GM12873 (cell line): ENCODE measurements around the gene RUNX3.

Experiments used
- CTCF ChIP-seq: IDR thresholded peaks from 2 replicates; pipeline ENCODE4 v1.5.1; 2012; ENCODE audit warnings: low read depth, mild to moderate bottlenecking, moderate library complexity, low read length, control low read depth; ENCODE audit not compliant: insufficient read depth; ENCODE audit errors: missing control alignments

RUNX3 gene

DNA sequence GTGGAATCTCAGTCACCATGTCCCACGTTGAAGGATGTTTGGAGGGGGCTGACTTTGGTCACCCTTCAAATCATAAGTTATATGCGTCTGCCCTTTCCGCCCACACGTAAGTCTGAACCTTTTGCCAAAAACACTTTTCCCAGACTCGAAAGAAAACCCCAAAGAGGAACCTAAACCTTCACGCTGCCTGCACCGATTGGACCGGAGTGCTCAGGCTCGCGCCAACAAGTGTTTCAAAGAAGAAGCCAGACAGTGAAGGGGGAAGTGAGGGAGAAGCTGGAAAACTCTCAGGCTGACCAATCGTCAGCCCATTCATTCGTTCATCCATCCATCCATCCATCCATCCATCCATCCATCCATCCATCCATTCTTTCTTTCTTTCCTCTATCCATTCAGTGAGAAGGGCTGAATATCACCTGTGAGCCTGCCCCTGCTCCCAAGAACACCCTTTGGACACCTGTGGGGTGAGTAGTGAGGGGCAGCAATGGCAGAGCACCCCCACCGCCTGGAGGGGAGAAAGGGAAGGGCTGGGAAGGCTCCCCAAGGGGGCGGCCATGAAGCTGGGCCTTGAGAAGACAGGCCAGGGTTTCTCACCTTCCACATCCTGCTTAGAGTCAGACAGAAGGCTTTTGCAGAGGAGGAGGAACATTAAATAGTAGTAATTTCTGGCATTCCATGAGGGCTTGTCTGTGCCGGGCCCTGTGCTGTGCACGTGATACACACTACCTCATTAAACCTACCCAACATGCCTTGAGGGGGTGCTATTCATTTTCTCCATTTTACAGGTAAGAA lies 27.1 kb upstream of the RUNX3 start:
- TF ChIP-seq CTCF: peak; percentile 1

DNA sequence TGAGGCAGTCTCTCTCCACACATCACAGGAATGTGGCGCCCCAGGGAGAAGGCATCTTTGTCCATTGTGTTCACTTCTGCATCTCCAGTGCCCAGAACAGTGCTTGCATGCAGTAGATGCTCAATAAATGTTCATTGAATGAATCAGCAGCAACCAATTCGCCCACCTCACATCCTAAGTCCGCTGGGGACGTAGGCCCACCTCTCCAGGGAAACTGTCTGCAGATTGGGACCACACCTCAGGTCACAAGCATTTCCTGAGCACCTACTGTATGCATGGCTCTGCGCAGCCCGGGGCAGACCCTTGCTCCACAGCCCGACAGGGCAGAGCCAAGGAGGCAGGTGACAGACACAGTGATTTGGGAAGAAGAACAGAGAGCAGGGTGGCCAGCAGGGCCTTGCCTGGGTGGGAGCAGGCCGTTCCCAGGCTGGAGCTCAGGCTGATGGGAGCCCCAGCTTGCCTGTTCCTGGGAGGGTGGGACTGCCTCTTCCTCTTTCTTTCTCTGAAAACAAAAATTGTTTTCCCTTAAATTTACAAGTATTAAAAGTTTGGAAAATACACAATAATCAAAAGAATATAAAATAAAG lies 25.8 kb upstream of the RUNX3 start:
- TF ChIP-seq CTCF: no peak

DNA sequence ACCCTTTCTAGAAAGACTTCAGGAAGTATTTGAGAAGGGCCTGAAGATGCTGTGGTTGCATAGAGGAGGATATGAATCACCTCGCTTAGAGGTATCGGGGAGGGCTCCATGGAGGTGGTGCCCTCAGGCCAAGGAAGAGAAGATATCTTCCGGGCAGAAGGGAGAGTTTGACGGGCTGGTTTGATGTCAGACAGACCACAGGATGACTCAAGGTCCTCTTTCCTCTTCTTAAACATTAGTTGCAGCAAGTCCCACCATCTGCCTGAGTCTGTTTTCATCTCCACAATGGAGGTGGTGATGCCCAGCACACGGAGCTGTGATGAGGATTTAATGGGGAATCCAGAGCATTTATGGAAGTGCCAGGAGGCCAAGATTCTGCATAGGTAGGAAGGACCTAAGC lies 25.1 kb upstream of the RUNX3 start:
- TF ChIP-seq CTCF: no peak

- TF ChIP-seq CTCF: no peak
Observed at GRCh38 chr1:24954631-24955030, 24.6 kb upstream of the RUNX3 start.

GRCh38 chr1:24954022-24954421 lies 23.9 kb upstream of the RUNX3 start:
- no peak for TF ChIP-seq CTCF

DNA sequence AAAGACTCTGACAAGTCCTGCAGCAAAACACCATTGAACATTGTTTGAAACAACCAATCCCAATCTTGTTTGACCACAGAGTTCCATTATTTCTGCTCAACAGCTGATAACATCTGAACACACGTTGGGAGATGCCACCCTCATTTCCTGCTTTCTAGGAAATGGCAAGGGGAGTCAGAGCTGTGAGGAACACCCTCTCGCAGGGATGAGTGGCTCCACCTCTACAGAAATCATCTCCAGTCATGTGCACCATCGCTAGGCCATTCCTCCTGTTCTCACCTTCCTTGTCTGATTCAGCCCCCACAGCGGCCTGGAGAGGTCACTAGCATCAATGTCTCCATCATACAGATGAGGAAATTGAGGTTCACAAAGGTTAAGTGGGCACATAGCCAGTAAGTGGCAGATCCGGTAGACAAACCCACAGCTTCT lies 22.4 kb upstream of the RUNX3 start:
- peak; percentile 33 for TF ChIP-seq CTCF

DNA sequence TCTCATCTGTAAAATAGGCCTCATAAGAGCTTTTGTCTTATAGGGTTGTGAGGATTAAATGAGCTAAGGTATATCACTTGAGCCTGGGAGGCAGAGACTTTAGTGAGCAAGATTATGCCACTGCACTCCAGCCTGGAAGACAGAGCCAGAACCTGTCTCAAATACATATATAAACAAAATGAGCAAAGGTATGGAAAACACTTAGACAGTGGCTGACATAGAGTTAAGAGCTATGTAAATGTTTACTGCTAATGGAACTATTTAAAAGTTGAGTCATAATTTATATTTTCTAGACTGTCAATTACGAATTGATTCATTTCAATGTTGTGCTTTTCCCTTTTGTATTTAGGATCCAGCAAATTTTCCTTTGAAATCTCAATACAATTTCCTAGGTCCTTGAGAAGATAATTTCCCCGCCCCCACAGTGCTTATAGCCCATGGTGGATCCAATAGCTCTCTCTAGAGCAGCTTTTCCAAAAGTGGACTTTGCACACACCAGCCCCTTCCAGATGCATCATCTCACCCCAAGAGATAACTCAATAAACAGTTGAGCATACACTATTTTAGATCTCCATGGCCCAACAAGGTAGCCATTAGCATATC lies 21.8 kb upstream of the RUNX3 start:
- TF ChIP-seq CTCF: no peak
